HL-60 (cell line): ENCODE measurements around the gene SPP1.

Experiments
- GABPA ChIP-seq: IDR thresholded peaks from 2 replicates; pipeline ENCODE4 v1.6.1; 2012; ENCODE audit warnings: low read depth
- POLR2AphosphoS5 ChIP-seq: IDR thresholded peaks from 2 replicates; pipeline ENCODE4 v1.6.1; 2012; ENCODE audit warnings: low read depth
- TF ChIP-seq, protein P1 (sequence below): IDR thresholded peaks from one replicate; pipeline ENCODE4 v1.5.1; 2011; ENCODE audit warnings: low read length, control low read depth, inconsistent platforms; ENCODE audit not compliant: insufficient read depth

GRCh38 chr4:87956501-87956900, 19.0 kb upstream of the SPP1 start:
- TF ChIP-seq, protein P1, sequence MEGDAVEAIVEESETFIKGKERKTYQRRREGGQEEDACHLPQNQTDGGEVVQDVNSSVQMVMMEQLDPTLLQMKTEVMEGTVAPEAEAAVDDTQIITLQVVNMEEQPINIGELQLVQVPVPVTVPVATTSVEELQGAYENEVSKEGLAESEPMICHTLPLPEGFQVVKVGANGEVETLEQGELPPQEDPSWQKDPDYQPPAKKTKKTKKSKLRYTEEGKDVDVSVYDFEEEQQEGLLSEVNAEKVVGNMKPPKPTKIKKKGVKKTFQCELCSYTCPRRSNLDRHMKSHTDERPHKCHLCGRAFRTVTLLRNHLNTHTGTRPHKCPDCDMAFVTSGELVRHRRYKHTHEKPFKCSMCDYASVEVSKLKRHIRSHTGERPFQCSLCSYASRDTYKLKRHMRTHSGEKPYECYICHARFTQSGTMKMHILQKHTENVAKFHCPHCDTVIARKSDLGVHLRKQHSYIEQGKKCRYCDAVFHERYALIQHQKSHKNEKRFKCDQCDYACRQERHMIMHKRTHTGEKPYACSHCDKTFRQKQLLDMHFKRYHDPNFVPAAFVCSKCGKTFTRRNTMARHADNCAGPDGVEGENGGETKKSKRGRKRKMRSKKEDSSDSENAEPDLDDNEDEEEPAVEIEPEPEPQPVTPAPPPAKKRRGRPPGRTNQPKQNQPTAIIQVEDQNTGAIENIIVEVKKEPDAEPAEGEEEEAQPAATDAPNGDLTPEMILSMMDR, result no peak
- TF ChIP-seq GABPA (no peak), POLR2AphosphoS5 (no peak)
